Measurements from ENCODE around the gene CCDC74B.
"Not testable (repeated sequence)": the region's sequence is repeated elsewhere in the genome, so short reads cannot be mapped to it uniquely, and the experiment has no call there.

- not testable (repeated sequence) for TF ChIP-seq CTCF, EP300, POLR2A (IDR thresholded peaks at IDR 0.05)
These were observed 17.6 kb upstream of the CCDC74B start for GRCh38 chr2:130162486-130162885.
